A549 (cell line): ENCODE data around the gene PTPN13.

Source experiments
- CHD2 ChIP-seq: fragments of 150-350 bp; IDR thresholded peaks from 2 replicates; pipeline ENCODE4 v1.6.1; 2014; ENCODE audit warnings: low read length; ENCODE audit not compliant: partially characterized antibody
- CHD4 ChIP-seq: fragments of 200-600 bp; sonication (generic); IDR thresholded peaks from 2 replicates; pipeline ENCODE4 v1.6.1; 2016; ENCODE audit warnings: antibody characterized with exemption, mild to moderate bottlenecking, borderline replicate concordance
- CTCF ChIP-seq: fragments of >200 bp; sonication (Bioruptor Twin); formaldehyde crosslinking; IDR thresholded peaks from 3 replicates; pipeline ENCODE4 v1.5.1; 2016
- EP300 ChIP-seq, 2 experiments: fragments of >200 bp; sonication (Bioruptor Twin); formaldehyde crosslinking; IDR thresholded peaks; 2 replicates in 1 of 2; 3 replicates in 1 of 2; pipeline ENCODE4 v1.6.1; 2016 to 2017
- ESRRA ChIP-seq: fragments of 150-350 bp; IDR thresholded peaks from 2 replicates; pipeline ENCODE4 v1.6.1; 2014; ENCODE audit warnings: mild to moderate bottlenecking, low read length, borderline replicate concordance
- HDAC2 ChIP-seq: fragments of 200-600 bp; sonication (generic); IDR thresholded peaks from 2 replicates; pipeline ENCODE4 v1.6.1; 2016
- KDM1A ChIP-seq: fragments of 200-600 bp; sonication (generic); IDR thresholded peaks from 2 replicates; pipeline ENCODE4 v1.6.1; 2016; ENCODE audit warnings: low read depth, mild to moderate bottlenecking
- MYC ChIP-seq: IDR thresholded peaks from 2 replicates; pipeline ENCODE4 v1.6.1; 2012; ENCODE audit warnings: mild to moderate bottlenecking, inconsistent platforms, low read length, improper control_type of control experiment, borderline replicate concordance
- POLR2A ChIP-seq: IDR thresholded peaks from 2 replicates; pipeline ENCODE4 v1.6.1; 2012; ENCODE audit warnings: mild to moderate bottlenecking, low read length
- TF ChIP-seq, protein P1 (sequence below): fragments of 200-600 bp; sonication (generic); IDR thresholded peaks from 2 replicates; pipeline ENCODE4 v1.6.1; 2016; ENCODE audit warnings: antibody characterized with exemption, mild to moderate bottlenecking, moderate library complexity
- TF ChIP-seq, protein P2 (sequence below): fragments of 150-350 bp; IDR thresholded peaks from 2 replicates; pipeline ENCODE4 v1.6.1; 2014; ENCODE audit warnings: low read depth, mild to moderate bottlenecking, low read length

DNA sequence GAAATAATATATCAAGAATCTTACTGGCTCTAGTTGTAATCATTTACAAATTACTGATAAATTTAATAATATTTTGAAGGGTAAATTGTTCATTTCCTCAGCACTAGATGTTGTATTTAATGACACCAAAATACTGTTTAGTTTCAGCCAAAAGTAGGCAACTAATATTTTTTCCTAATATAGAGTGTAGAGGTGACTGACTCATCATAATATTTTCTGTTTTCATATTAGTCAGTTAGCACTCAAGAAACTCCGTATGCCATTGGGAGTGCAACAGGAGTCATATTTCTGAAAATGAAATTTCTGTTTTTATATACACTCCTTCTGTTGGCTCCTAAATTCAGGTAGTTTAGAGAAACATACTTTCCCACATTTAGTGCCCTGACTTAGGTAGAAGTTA is 36.6 kb upstream of the PTPN13 start:
- TF ChIP-seq CTCF = no peak
- no peak for TF ChIP-seq POLR2A
- TF ChIP-seq EP300 (IDR thresholded peaks at IDR 0.05) = no peak
- TF ChIP-seq, protein P1, sequence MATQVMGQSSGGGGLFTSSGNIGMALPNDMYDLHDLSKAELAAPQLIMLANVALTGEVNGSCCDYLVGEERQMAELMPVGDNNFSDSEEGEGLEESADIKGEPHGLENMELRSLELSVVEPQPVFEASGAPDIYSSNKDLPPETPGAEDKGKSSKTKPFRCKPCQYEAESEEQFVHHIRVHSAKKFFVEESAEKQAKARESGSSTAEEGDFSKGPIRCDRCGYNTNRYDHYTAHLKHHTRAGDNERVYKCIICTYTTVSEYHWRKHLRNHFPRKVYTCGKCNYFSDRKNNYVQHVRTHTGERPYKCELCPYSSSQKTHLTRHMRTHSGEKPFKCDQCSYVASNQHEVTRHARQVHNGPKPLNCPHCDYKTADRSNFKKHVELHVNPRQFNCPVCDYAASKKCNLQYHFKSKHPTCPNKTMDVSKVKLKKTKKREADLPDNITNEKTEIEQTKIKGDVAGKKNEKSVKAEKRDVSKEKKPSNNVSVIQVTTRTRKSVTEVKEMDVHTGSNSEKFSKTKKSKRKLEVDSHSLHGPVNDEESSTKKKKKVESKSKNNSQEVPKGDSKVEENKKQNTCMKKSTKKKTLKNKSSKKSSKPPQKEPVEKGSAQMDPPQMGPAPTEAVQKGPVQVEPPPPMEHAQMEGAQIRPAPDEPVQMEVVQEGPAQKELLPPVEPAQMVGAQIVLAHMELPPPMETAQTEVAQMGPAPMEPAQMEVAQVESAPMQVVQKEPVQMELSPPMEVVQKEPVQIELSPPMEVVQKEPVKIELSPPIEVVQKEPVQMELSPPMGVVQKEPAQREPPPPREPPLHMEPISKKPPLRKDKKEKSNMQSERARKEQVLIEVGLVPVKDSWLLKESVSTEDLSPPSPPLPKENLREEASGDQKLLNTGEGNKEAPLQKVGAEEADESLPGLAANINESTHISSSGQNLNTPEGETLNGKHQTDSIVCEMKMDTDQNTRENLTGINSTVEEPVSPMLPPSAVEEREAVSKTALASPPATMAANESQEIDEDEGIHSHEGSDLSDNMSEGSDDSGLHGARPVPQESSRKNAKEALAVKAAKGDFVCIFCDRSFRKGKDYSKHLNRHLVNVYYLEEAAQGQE = no peak
- no peak for TF ChIP-seq ESRRA
- no peak for TF ChIP-seq MYC
- TF ChIP-seq CHD2 = no peak
- TF ChIP-seq HDAC2 = no peak
- TF ChIP-seq, protein P2, sequence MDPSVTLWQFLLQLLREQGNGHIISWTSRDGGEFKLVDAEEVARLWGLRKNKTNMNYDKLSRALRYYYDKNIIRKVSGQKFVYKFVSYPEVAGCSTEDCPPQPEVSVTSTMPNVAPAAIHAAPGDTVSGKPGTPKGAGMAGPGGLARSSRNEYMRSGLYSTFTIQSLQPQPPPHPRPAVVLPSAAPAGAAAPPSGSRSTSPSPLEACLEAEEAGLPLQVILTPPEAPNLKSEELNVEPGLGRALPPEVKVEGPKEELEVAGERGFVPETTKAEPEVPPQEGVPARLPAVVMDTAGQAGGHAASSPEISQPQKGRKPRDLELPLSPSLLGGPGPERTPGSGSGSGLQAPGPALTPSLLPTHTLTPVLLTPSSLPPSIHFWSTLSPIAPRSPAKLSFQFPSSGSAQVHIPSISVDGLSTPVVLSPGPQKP = no peak
- no peak for TF ChIP-seq CHD4
- TF ChIP-seq KDM1A = no peak
